GM18873 (cell line): Measurements from ENCODE around the gene C1QL3.

Experiments used
- ATAC-seq: cut with Tn5 transposase; IDR thresholded peaks from one replicate; pipeline ENCODE4 v1.9.1; 2021; ENCODE audit warnings: mild to moderate bottlenecking, moderate library complexity, moderate number of reproducible peaks; ENCODE audit not compliant: unreplicated experiment, low FRiP score

C1QL3 gene

GRCh38 chr10:16497911-16498310 lies 23.8 kb downstream of the C1QL3 start:
- ATAC-seq, result no peak

- no peak for ATAC-seq
These were observed 27.7 kb downstream of the C1QL3 start for GRCh38 chr10:16493884-16494536.

GRCh38 chr10:16491933-16492332 lies 29.7 kb downstream of the C1QL3 start:
- no peak for ATAC-seq

- ATAC-seq, result no peak
These were observed 31.2 kb downstream of the C1QL3 start for GRCh38 chr10:16490511-16490910.

GRCh38 chr10:16483241-16483917 lies 38.3 kb downstream of the C1QL3 start:
- no peak for ATAC-seq

GRCh38 chr10:16481052-16481728 lies 40.5 kb downstream of the C1QL3 start:
- ATAC-seq, result no peak

- ATAC-seq, result no peak
These were observed 42.9 kb downstream of the C1QL3 start for GRCh38 chr10:16478801-16479200.

- no peak for ATAC-seq
These were observed 43.9 kb downstream of the C1QL3 start for GRCh38 chr10:16477757-16478156.

- ATAC-seq, result no peak
These were observed 48.9 kb downstream of the C1QL3 start for GRCh38 chr10:16472828-16473227.

- ATAC-seq, result no peak
These were observed 50.9 kb downstream of the C1QL3 start for GRCh38 chr10:16470747-16471146.

- ATAC-seq, result no peak
These were observed 55.7 kb downstream of the C1QL3 start for GRCh38 chr10:16466001-16466400.
